GM23248 (cell line): ENCODE data around the gene LPAR1.

Source experiments
- EZH2 ChIP-seq: fragments of 200-600 bp; sonication (generic); IDR thresholded peaks from 2 replicates; pipeline ENCODE4 v1.6.1; 2018; ENCODE audit warnings: antibody characterized with exemption, mild to moderate bottlenecking; ENCODE audit not compliant: insufficient read depth, poor library complexity, severe bottlenecking
- EZH2phosphoT487 ChIP-seq: fragments of 200-600 bp; sonication (generic); IDR thresholded peaks from 2 replicates; pipeline ENCODE4 v1.6.1; 2018; ENCODE audit warnings: antibody characterized with exemption, moderate library complexity, mild to moderate bottlenecking, low read depth; ENCODE audit not compliant: insufficient read depth

- TF ChIP-seq EZH2 = no peak
- no peak for TF ChIP-seq EZH2phosphoT487
Observed at GRCh38 chr9:110921705-110922104, 116.6 kb downstream of the LPAR1 start.
